ENCODE measurements around the gene CAMTA1. TPM values are rescaled to one million over a fixed set of nuclear protein-coding genes. Genes with fewer than 3 reads are reported as not detected.

CAMTA1 gene
- total RNA-seq, 1 donor from 2014 or later = 77.6 TPM

- H3K4me3 Mint-ChIP-seq (ENCODE audit: unreplicated experiment) = no peak overlapping the region
- Histone ChIP-seq H3K9ac (ENCODE audit: low read length) (no peak overlapping the region), H3K4me3 (ENCODE audit: insufficient read depth, low read depth, low read length) (no peak overlapping the region), H3K27me3 (ENCODE audit: insufficient read depth, low read length) (no peaks in the 10 kb centered on the region), H3K9me3 (ENCODE audit: insufficient read depth, low read depth, low read length) (no peaks in the 10 kb centered on the region), H4K20me1 (ENCODE audit: insufficient read depth, low read length) (no peaks in the 10 kb centered on the region), H3K79me2 (ENCODE audit: insufficient read depth, low read length) (no peaks in the 10 kb centered on the region), H3K4me2 (ENCODE audit: low read length) (no peak overlapping the region), H3K27ac (ENCODE audit: low read depth, low read length) (no peak overlapping the region), H3K4me1 (ENCODE audit: insufficient read depth, low read length) (no peaks in the 10 kb centered on the region), H2AFZ (ENCODE audit: low read depth, low read length) (no peak overlapping the region), H3K36me3 (ENCODE audit: insufficient read depth, low read length) (no peaks in the 10 kb centered on the region)
- H3K27ac Mint-ChIP-seq (ENCODE audit: unreplicated experiment) = no peak overlapping the region
- FAIRE-seq (no peak), DNase-seq (ENCODE audit: low read depth) (no peak)
- H3K27me3 Mint-ChIP-seq (ENCODE audit: low read depth, unreplicated experiment) = peaks cover 46% of the 10 kb centered on the region
- no peaks in the 10 kb centered on the region for H3K36me3 Mint-ChIP-seq (ENCODE audit: low read depth, unreplicated experiment)
- peaks cover 2% of the 10 kb centered on the region for H3K9me3 Mint-ChIP-seq (ENCODE audit: unreplicated experiment)
- TF ChIP-seq EZH2 (IDR thresholded peaks at IDR 0.05; ENCODE audit: insufficient read depth, low read length) (no peak), CTCF (IDR thresholded peaks at IDR 0.05; ENCODE audit: insufficient read depth, low read depth, low read length) (no peak)
- peaks cover 6% of the 10 kb centered on the region for H3K4me1 Mint-ChIP-seq (ENCODE audit: low read depth, unreplicated experiment)
Observed at GRCh38 chr1:7591565-7591964, 806.3 kb downstream of the CAMTA1 start.

DNA sequence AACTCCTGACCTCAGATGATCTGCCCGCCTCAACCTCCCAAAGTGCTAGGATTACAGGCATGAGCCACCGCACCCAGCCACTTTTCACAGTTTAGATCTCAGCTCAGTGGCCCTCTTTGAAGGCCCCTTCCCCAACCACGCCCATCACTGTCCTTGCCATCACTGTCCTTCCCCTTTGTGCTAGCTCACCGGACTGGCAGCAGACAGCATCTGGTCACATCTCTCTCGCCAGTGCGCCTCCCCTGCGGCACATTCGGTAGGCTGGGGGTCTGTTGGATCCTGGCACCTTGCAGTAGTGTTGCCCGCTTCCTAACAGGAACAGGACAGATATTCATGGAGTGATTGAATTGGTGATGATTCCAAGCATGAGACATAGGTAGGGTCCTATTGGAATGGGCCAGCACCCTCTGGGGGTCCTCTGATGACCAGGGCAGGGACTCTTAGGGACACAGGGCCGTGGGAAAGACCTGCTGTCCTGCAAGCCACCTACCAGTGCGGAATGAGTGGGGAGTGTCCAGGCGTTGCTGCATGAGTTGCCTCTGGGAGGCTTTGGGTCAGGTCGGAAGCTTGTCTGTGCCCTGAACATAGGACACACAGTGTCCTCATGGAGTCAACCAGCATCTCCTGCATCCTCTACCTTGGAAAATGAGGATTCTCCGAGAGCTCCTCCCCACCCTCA is 807.0 kb downstream of the CAMTA1 start:
- no peaks in the 10 kb centered on the region for H3K9me3 ChIP-seq (ENCODE audit: insufficient read depth, low read depth, low read length)
- no peaks in the 10 kb centered on the region for H4K20me1 ChIP-seq (ENCODE audit: insufficient read depth, low read length)
- DNase-seq (ENCODE audit: low read depth) (no peak), FAIRE-seq (no peak)
- H3K9ac ChIP-seq (ENCODE audit: low read length) = no peak overlapping the region
- H3K27me3 ChIP-seq (ENCODE audit: insufficient read depth, low read length) = no peaks in the 10 kb centered on the region
- H3K27me3 Mint-ChIP-seq (ENCODE audit: low read depth, unreplicated experiment) = peaks cover 52% of the 10 kb centered on the region
- H3K9me3 Mint-ChIP-seq (ENCODE audit: unreplicated experiment) = peaks cover 2% of the 10 kb centered on the region
- H3K27ac ChIP-seq (ENCODE audit: low read depth, low read length) = no peak overlapping the region
- H3K36me3 ChIP-seq (ENCODE audit: insufficient read depth, low read length) = no peaks in the 10 kb centered on the region
- H3K4me1 Mint-ChIP-seq (ENCODE audit: low read depth, unreplicated experiment) = peaks cover 6% of the 10 kb centered on the region
- no peak overlapping the region for H3K4me3 Mint-ChIP-seq (ENCODE audit: unreplicated experiment)
- H3K4me3 ChIP-seq (ENCODE audit: insufficient read depth, low read depth, low read length) = no peak overlapping the region
- no peaks in the 10 kb centered on the region for H3K4me1 ChIP-seq (ENCODE audit: insufficient read depth, low read length)
- H3K79me2 ChIP-seq (ENCODE audit: insufficient read depth, low read length) = no peaks in the 10 kb centered on the region
- no peak overlapping the region for H3K4me2 ChIP-seq (ENCODE audit: low read length)
- TF ChIP-seq CTCF (IDR thresholded peaks at IDR 0.05; ENCODE audit: insufficient read depth, low read depth, low read length) (no peak), EZH2 (IDR thresholded peaks at IDR 0.05; ENCODE audit: insufficient read depth, low read length) (no peak)
- H2AFZ ChIP-seq (ENCODE audit: low read depth, low read length) = no peak overlapping the region
- no peaks in the 10 kb centered on the region for H3K36me3 Mint-ChIP-seq (ENCODE audit: low read depth, unreplicated experiment)
- no peak overlapping the region for H3K27ac Mint-ChIP-seq (ENCODE audit: unreplicated experiment)

GRCh38 chr1:7594002-7594713 is 808.9 kb downstream of the CAMTA1 start:
- FAIRE-seq (no peak), DNase-seq (ENCODE audit: low read depth) (no peak)
- no peak overlapping the region for H3K4me3 Mint-ChIP-seq (ENCODE audit: unreplicated experiment)
- no peak overlapping the region for H3K27ac Mint-ChIP-seq (ENCODE audit: unreplicated experiment)
- TF ChIP-seq CTCF (IDR thresholded peaks at IDR 0.05; ENCODE audit: insufficient read depth, low read depth, low read length) (no peak), EZH2 (IDR thresholded peaks at IDR 0.05; ENCODE audit: insufficient read depth, low read length) (no peak)
- Histone ChIP-seq H3K36me3 (ENCODE audit: insufficient read depth, low read length) (no peaks in the 10 kb centered on the region), H3K27ac (ENCODE audit: low read depth, low read length) (no peak overlapping the region), H3K79me2 (ENCODE audit: insufficient read depth, low read length) (no peaks in the 10 kb centered on the region), H3K4me3 (ENCODE audit: insufficient read depth, low read depth, low read length) (no peak overlapping the region), H4K20me1 (ENCODE audit: insufficient read depth, low read length) (no peaks in the 10 kb centered on the region), H3K4me2 (ENCODE audit: low read length) (no peak overlapping the region), H3K9ac (ENCODE audit: low read length) (no peak overlapping the region), H3K27me3 (ENCODE audit: insufficient read depth, low read length) (no peaks in the 10 kb centered on the region), H2AFZ (ENCODE audit: low read depth, low read length) (no peak overlapping the region), H3K9me3 (ENCODE audit: insufficient read depth, low read depth, low read length) (no peaks in the 10 kb centered on the region), H3K4me1 (ENCODE audit: insufficient read depth, low read length) (no peaks in the 10 kb centered on the region)
- peaks cover 5% of the 10 kb centered on the region for H3K9me3 Mint-ChIP-seq (ENCODE audit: unreplicated experiment)
- H3K4me1 Mint-ChIP-seq (ENCODE audit: low read depth, unreplicated experiment) = peaks cover 6% of the 10 kb centered on the region
- H3K27me3 Mint-ChIP-seq (ENCODE audit: low read depth, unreplicated experiment) = peaks cover 46% of the 10 kb centered on the region
- no peaks in the 10 kb centered on the region for H3K36me3 Mint-ChIP-seq (ENCODE audit: low read depth, unreplicated experiment)

All from astrocyte (in vitro differentiated cells and primary cell).